GM12864 (cell line): Measurements from ENCODE around the gene PLAC8L1.

Source experiments
- DNase-seq: peaks from one replicate; pipeline ENCODE4 v3.0.0-alpha.2; 2011; ENCODE audit warnings: low read depth
- H3K4me3 ChIP-seq: 2 replicates; pipeline ENCODE4 v1.5.1; 2011; ENCODE audit warnings: mild to moderate bottlenecking, low read depth, low read length, control low read depth
- CTCF ChIP-seq: IDR thresholded peaks from 2 replicates; pipeline ENCODE4 v1.5.1; 2011; ENCODE audit warnings: low read depth, mild to moderate bottlenecking, moderate library complexity, low read length, control low read depth, inconsistent platforms; ENCODE audit errors: missing control alignments

The PLAC8L1 gene

DNA sequence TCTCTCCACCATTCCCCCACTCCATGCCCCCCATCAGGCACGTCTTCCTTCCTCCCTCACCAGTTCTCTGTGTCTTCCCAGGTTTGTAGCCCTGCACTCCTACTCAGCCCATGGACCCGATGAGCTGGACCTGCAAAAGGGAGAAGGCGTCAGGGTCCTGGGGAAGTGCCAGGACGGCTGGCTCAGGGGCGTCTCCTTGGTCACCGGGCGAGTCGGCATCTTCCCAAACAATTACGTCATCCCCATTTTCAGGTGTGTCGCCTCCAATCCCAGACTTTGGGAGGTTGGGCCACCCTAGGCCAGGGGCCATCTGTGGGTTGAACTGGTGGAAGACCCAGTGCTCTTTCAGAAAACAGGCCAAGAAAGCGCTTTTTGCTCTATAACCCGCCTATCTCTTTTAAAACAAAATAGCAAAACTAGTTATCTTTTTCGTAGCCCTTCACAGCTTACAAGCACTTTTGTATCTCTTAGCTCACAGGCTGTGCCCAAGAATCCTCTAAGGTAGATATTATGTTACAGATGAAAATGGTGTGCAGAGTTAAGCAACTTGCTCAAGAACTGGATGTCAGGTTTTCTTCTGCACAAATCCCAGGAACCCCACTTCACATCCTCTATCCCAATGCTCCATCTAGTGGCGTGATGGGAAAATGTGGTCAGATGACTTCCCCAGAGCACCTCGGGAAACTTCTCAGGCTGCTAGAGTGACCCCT lies 56.2 kb downstream of the PLAC8L1 start:
- no peak for DNase-seq
- peak; percentile 62 for TF ChIP-seq CTCF
- no peak overlapping the region for H3K4me3 ChIP-seq

DNA sequence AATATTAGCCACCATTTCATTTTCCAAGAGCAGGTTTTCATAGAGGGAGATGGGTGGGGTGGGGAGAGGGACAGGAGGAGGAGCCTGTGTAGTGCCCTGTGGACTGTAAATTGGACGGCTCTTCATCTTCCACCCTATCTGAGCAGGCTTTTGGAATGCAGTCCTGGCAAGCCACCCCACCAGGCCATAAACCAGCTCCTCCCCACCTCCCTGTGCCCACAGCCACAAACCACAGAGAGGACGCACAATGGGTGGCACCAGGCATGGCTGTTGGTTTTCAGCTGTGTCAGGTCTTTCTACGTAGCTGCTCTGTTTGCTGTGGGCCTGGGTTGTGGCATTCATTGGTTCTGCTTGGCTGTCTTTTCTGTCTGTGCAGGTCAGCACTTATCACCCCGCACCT lies 58.0 kb downstream of the PLAC8L1 start:
- TF ChIP-seq CTCF: no peak
- no peak for DNase-seq

DNA sequence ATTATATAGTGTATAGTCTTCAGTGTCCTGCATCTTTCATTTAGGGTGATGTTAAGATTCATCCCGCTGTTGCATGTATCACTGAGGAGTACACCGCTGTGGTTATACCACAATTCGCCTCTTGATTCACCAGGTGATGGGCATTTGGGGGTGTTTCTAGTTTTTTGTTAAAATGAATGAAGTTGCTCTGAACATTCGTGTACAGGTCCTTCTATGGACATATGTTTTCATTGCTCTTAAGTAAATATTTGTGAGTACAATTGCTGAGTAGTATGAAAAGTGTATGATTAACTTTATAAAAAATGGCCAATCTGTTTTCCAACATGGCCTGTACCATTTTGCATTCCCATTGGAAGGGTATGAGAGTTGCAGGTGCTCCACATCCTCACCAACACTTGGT lies 61.7 kb downstream of the PLAC8L1 start:
- no peak for TF ChIP-seq CTCF
- H3K4me3 ChIP-seq: no peak overlapping the region
- DNase-seq: no peak

More for the DNA sequence above, 58.0 kb downstream of the PLAC8L1 start:
- no peak overlapping the region for H3K4me3 ChIP-seq

DNA sequence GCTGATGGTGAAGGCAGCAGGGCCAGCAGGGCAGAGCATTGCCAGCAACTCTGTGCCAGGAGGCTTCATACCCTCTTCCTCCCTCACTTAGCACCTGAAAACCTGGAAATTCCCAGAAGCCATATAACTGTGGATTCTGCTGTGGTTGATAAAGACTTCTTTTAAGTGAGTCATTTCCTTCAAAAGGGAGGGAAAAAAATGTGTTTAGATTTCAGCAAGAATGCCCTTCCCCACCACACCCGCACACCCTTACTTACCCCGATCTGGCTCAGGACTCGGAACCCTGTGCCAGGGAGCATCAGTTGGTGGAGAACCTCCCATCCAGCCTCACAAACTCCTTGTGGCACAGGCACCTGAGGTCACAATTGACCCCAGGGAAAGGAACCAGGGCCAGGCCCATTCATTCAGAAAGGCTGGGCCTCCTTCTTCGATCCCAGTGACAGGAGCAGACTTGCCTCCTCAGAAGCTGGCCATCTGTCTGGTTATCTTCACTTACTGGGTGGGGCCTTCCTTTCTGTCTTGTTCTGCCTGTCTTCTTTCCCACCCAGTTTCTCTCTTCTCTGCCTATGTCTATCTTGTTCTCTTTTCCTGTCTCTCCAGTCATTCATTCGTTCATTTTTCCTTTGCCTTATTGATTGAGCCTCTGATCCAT lies 62.6 kb downstream of the PLAC8L1 start:
- no peak for TF ChIP-seq CTCF
- no peak for DNase-seq
- H3K4me3 ChIP-seq: no peak overlapping the region

- no peak for DNase-seq
- no peak overlapping the region for H3K4me3 ChIP-seq
- TF ChIP-seq CTCF: peak; percentile 57
Observed at GRCh38 chr5:146041180-146041789, 64.1 kb downstream of the PLAC8L1 start.

DNA sequence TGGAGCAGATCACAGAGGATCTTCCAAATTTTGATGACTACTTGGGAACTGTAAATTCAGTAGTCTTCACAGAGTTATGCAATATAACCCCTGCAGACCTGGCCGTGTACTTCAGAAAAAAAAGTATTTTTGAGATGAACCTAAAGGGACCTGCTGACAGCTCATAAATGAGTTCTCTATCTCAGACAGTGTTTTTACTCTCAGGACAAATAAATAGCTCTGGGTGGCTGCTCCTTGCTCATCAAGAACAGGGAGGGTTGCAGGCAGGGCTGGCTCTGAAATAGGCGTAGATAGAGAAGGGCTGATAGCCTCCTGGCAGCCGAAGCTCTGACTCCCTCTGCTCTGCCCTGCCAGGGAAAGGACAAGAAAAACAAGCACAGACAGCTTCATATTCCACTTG lies 64.8 kb downstream of the PLAC8L1 start:
- no peak overlapping the region for H3K4me3 ChIP-seq
- no peak for TF ChIP-seq CTCF
- no peak for DNase-seq
